Measurements from ENCODE around the gene LIPC.

DNA sequence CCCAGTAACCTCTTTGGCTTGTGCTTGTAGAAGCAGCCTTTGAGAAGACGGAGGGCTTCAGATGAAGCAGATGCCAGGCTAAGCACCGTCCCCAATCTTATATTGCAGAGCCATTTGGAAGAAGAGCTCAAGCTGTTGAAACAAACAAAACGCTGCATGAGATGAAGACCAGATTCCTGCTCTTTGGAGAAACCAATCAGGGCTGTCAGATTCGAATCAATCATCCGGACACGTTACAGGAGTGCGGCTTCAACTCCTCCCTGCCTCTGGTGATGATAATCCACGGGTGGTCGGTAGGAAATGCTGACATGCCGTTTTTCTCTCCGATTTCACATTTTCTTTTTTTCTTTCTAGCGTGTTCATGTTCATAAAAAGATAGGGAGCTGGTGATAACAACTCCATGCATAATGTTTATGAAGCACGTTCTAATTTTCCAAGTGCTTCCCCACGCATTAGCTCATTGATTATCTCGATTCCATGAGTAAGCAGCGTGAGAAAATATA lies 106.5 kb downstream of the LIPC start:
- TF ChIP-seq, protein P1, sequence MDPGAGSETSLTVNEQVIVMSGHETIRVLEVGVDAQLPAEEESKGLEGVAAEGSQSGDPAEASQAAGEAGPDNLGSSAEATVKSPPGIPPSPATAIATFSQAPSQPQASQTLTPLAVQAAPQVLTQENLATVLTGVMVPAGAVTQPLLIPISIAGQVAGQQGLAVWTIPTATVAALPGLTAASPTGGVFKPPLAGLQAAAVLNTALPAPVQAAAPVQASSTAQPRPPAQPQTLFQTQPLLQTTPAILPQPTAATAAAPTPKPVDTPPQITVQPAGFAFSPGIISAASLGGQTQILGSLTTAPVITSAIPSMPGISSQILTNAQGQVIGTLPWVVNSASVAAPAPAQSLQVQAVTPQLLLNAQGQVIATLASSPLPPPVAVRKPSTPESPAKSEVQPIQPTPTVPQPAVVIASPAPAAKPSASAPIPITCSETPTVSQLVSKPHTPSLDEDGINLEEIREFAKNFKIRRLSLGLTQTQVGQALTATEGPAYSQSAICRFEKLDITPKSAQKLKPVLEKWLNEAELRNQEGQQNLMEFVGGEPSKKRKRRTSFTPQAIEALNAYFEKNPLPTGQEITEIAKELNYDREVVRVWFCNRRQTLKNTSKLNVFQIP (CRISPR knock-in tag; IDR thresholded peaks at IDR 0.05; ENCODE audit: borderline replicate concordance, low read depth) = no peak
- no peak for TF ChIP-seq TOX (CRISPR knock-in tag; IDR thresholded peaks at IDR 0.05; ENCODE audit: borderline replicate concordance)

Measured in SK-N-SH treated with all-trans-retinoic acid at 6 μM for 48 hours (cell line).